SK-N-SH (cell line): ENCODE data around the gene IL1RL2. TPM values are rescaled to one million over a fixed set of nuclear protein-coding genes. Genes with fewer than 3 reads are reported as not detected.

ENCODE experiments used
- CTCF ChIA-PET: fragments of 300-600, 350-600 bp; formaldehyde crosslinking; extraction: SDS; loops from one replicate; lab custom pipeline; 2021; lab: Yijun Ruan, JAX
- POLR2A ChIA-PET: fragments of 350-600 bp; sonication (Branson Sonifier 250); formaldehyde crosslinking; extraction: SDS; loops from one replicate; lab custom pipeline; 2020; ENCODE audit warnings: antibody characterized with exemption, inconsistent platforms; lab: Yijun Ruan, JAX
- DNase-seq: peaks from one replicate; pipeline ENCODE4 v3.0.0; 2012
- H2AFZ ChIP-seq: fragments of 200-600 bp; sonication (generic); 2 replicates; pipeline ENCODE4 v1.8.1; 2016; ENCODE audit warnings: antibody characterized with exemption, mild to moderate bottlenecking, low read depth
- H3F3A ChIP-seq: fragments of 200-600 bp; sonication (generic); replicated peaks from 2 replicates; pipeline ENCODE3; 2016; ENCODE audit warnings: antibody characterized with exemption, mild to moderate bottlenecking; ENCODE audit not compliant: insufficient read depth
- H3K27ac ChIP-seq, 2 experiments: fragments of 200-500 bp in 1 of 2; fragments of 200-600 bp in 1 of 2; sonication (Bioruptor generic) in 1 of 2; sonication (generic), shearing (Covaris generic) in 1 of 2; 2 replicates each; pipeline versions ENCODE4 v1.5.1 to v1.6.1; 2014 to 2016; ENCODE audit warnings: low read depth in 2 of 2, inconsistent platforms in 1 of 2, low read length in 1 of 2, mild to moderate bottlenecking in 1 of 2, mixed read lengths in 1 of 2
- H3K27me3 ChIP-seq: fragments of 200-600 bp; sonication (generic), shearing (Covaris generic); 2 replicates; pipeline ENCODE4 v1.6.1; 2016; ENCODE audit warnings: mixed run types; ENCODE audit not compliant: insufficient read depth
- H3K36me3 ChIP-seq, 2 experiments: fragments of 200-500 bp in 1 of 2; fragments of 200-600 bp in 1 of 2; sonication (Bioruptor generic) in 1 of 2; sonication (generic) in 1 of 2; replicated peaks in 1 of 2; 2 replicates each; pipeline versions ENCODE3 to v1.5.1; 2014 to 2016; ENCODE audit warnings: low read length in 1 of 2, mild to moderate bottlenecking in 1 of 2; ENCODE audit not compliant: insufficient read depth in 2 of 2, control insufficient read depth in 1 of 2
- H3K4me1 ChIP-seq, 2 experiments: fragments of 200-500 bp in 1 of 2; fragments of 200-600 bp in 1 of 2; sonication (Bioruptor generic) in 1 of 2; sonication (generic), shearing (Covaris generic) in 1 of 2; 2 replicates each; pipeline versions ENCODE4 v1.5.1 to v1.6.1; 2014 to 2016; ENCODE audit warnings: low read depth in 1 of 2, low read length in 1 of 2, mixed run types in 1 of 2; ENCODE audit not compliant: insufficient read depth in 2 of 2, control insufficient read depth in 1 of 2
- H3K4me2 ChIP-seq: fragments of 200-600 bp; sonication (generic), shearing (Covaris generic); 2 replicates; pipeline ENCODE4 v1.6.1; 2017; ENCODE audit warnings: mixed run types
- H3K4me3 ChIP-seq, 2 experiments: fragments of 200-500 bp in 1 of 2; fragments of 200-600 bp in 1 of 2; sonication (Bioruptor generic) in 1 of 2; sonication (generic), shearing (Covaris generic) in 1 of 2; 2 replicates each; pipeline versions ENCODE4 v1.5.1 to v1.8.1; 2014 to 2016; ENCODE audit warnings: low read depth in 2 of 2, inconsistent platforms in 1 of 2, low read length in 1 of 2, mild to moderate bottlenecking in 1 of 2, mixed read lengths in 1 of 2, moderate library complexity in 1 of 2
- H3K79me2 ChIP-seq: fragments of 200-600 bp; sonication (generic); 2 replicates; pipeline ENCODE4 v1.8.1; 2017; ENCODE audit warnings: mild to moderate bottlenecking; ENCODE audit not compliant: insufficient read depth
- H3K9ac ChIP-seq: fragments of 200-600 bp; sonication (generic); 2 replicates; pipeline ENCODE4 v1.6.1; 2017; ENCODE audit warnings: mixed run types
- H3K9me2 ChIP-seq: fragments of 200-600 bp; sonication (generic); 2 replicates; pipeline ENCODE4 v1.6.1; 2017; ENCODE audit warnings: mixed run types
- H3K9me3 ChIP-seq: fragments of 200-600 bp; sonication (generic); 2 replicates; pipeline ENCODE4 v1.6.1; 2017; ENCODE audit warnings: mixed run types, mild to moderate bottlenecking, moderate library complexity
- H4K20me1 ChIP-seq: fragments of 200-600 bp; sonication (generic); 2 replicates; pipeline ENCODE4 v1.6.1; 2017; ENCODE audit warnings: mild to moderate bottlenecking, mixed run types; ENCODE audit not compliant: insufficient read depth
- CTCF ChIP-seq: fragments of 200-600 bp; sonication (generic); IDR thresholded peaks from 2 replicates; pipeline ENCODE4 v1.6.1; 2017; ENCODE audit warnings: antibody characterized with exemption, mild to moderate bottlenecking, moderate library complexity
- ELF1 ChIP-seq: IDR thresholded peaks from 2 replicates; pipeline ENCODE4 v1.4.0; 2012
- EP300 ChIP-seq, 2 experiments: IDR thresholded peaks; 2 replicates each; pipeline versions ENCODE4 v1.4.0 to v1.6.1; 2012; ENCODE audit warnings: borderline replicate concordance in 1 of 2, low read depth in 1 of 2, low read length in 1 of 2
- GATA2 ChIP-seq: sonication (generic); formaldehyde crosslinking; IDR thresholded peaks from 2 replicates; pipeline ENCODE4 v1.5.0; 2020; ENCODE audit warnings: mild to moderate bottlenecking, missing genetic modification reagents
- JUND ChIP-seq: IDR thresholded peaks from 2 replicates; pipeline ENCODE4 v1.4.0; 2012
- MEF2A ChIP-seq: IDR thresholded peaks from 2 replicates; pipeline ENCODE4 v1.4.0; 2012; ENCODE audit warnings: low read depth, borderline replicate concordance
- MXI1 ChIP-seq: IDR thresholded peaks from 2 replicates; pipeline ENCODE4 v1.6.1; 2012; ENCODE audit warnings: mild to moderate bottlenecking, low read depth, low read length, improper control_type of control experiment
- NFIC ChIP-seq: IDR thresholded peaks from 2 replicates; pipeline ENCODE4 v1.4.0; 2012; ENCODE audit warnings: borderline replicate concordance
- RAD21 ChIP-seq: IDR thresholded peaks from 2 replicates; pipeline ENCODE4 v1.6.1; 2012; ENCODE audit warnings: mild to moderate bottlenecking, low read length
- RFX5 ChIP-seq: IDR thresholded peaks from 2 replicates; pipeline ENCODE4 v1.6.1; 2012; ENCODE audit warnings: mild to moderate bottlenecking, improper control_type of control experiment, low read length
- RXRA ChIP-seq: IDR thresholded peaks from 2 replicates; pipeline ENCODE4 v1.4.0; 2012; ENCODE audit warnings: low read depth, mild to moderate bottlenecking, borderline replicate concordance
- TAF1 ChIP-seq: IDR thresholded peaks from 2 replicates; pipeline ENCODE4 v1.6.1; 2012; ENCODE audit warnings: low read depth, mild to moderate bottlenecking, low read length, moderate library complexity, borderline replicate concordance
- TEAD4 ChIP-seq: IDR thresholded peaks from 2 replicates; pipeline ENCODE4 v1.4.0; 2012; ENCODE audit warnings: mild to moderate bottlenecking, borderline replicate concordance; ENCODE audit not compliant: insufficient read depth
- YY1 ChIP-seq: IDR thresholded peaks from 2 replicates; pipeline ENCODE4 v1.4.0; 2012; ENCODE audit warnings: low read depth, mild to moderate bottlenecking
- ZBTB33 ChIP-seq: IDR thresholded peaks from 2 replicates; pipeline ENCODE4 v1.4.0; 2012; ENCODE audit warnings: low read depth, borderline replicate concordance
- WGBS: methylation state at CpG from one replicate; pipeline ENCODE4 v1.1.6; 2017; ENCODE audit warnings: low lambda C conversion rate; 5-methylcytosine and 5-hydroxymethylcytosine counted together
- polyA plus RNA-seq, 3 experiments: library from polyadenylated mRNA; depleted of rRNA; stranded (reverse); fragments of >200 nt; gene quantifications; 2 replicates each; pipeline ENCODE4 v1.2.3, GENCODE V29; 2012
- TF ChIP-seq, protein P1 (sequence below): fragments of 150-350 bp; IDR thresholded peaks from 2 replicates; pipeline ENCODE4 v1.6.1; 2016; ENCODE audit warnings: mild to moderate bottlenecking, low read depth, low read length

The IL1RL2 gene
- polyA plus RNA-seq, 1 of the 3 experiments (the other 2 are of a cell fraction): 0.05 TPM

- H3K27ac ChIP-seq: no peak overlapping the region
- 62% methylated on average over 5 of the region's 5 CpGs for WGBS
- ChIA-PET CTCF (no interaction called here), POLR2A (no interaction called here)
- H3K79me2 ChIP-seq: no peaks in the 10 kb centered on the region
- H4K20me1 ChIP-seq: no peaks in the 10 kb centered on the region
- H3K9me3 ChIP-seq: no peaks in the 10 kb centered on the region
- H3K9ac ChIP-seq: no peak overlapping the region
- H3K4me1 ChIP-seq: no peaks in the 10 kb centered on the region
- no peaks in the 10 kb centered on the region for H3F3A ChIP-seq
- DNase-seq: no peak
- no peak overlapping the region for H3K4me3 ChIP-seq
- H3K4me2 ChIP-seq: no peak overlapping the region
- no peaks in the 10 kb centered on the region for H3K9me2 ChIP-seq
- H3K27me3 ChIP-seq: no peaks in the 10 kb centered on the region
- no peak overlapping the region for H2AFZ ChIP-seq
- H3K36me3 ChIP-seq: peaks cover 10 to 42% of the 10 kb centered on the region in 2 experiments
- no peak for TF ChIP-seq MEF2A
- no peak for TF ChIP-seq TEAD4
- no peak for TF ChIP-seq NFIC
- TF ChIP-seq RFX5: no peak
- TF ChIP-seq MXI1: no peak
- TF ChIP-seq, all 33 proteins: peak for 0
Observed at GRCh38 chr2:102171946-102172345, 14.9 kb upstream of the IL1RL2 start.

DNA sequence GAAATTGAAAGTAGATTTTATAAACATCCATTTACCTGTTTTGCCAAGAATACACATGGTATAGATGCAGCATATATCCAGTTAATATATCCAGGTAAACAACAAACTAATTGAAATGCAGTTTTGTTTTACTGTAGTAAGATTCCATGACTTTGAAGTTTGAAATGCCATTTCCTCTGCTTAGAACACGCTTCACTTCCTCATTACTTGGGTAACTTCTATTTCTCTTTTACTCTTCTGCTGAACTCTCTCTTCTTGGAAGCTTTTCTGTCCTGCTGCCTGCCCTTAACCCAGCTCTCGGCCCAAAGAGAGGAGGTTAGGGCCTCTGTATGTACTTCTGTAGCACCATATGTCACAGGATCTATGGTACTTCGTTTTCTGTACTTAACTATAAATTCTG is 14.1 kb upstream of the IL1RL2 start:
- no peak overlapping the region for H3K27ac ChIP-seq
- no peak for DNase-seq
- peaks cover 10 to 42% of the 10 kb centered on the region in 2 experiments for H3K36me3 ChIP-seq
- ChIA-PET POLR2A (no interaction called here), CTCF (no interaction called here)
- H3K27me3 ChIP-seq: no peaks in the 10 kb centered on the region
- no peak overlapping the region for H3K4me3 ChIP-seq
- TF ChIP-seq ELF1 (no peak), CTCF (no peak), TEAD4 (no peak), MXI1 (no peak), JUND (no peak), YY1 (no peak), EP300 (IDR thresholded peaks at IDR 0.05; ENCODE audit: borderline replicate concordance in 1 of 2, low read depth in 1 of 2, low read length in 1 of 2) (no peak), RXRA (no peak), TAF1 (no peak), RAD21 (no peak), GATA2 (CRISPR knock-in tag) (no peak), ZBTB33 (no peak)
- TF ChIP-seq, protein P1, sequence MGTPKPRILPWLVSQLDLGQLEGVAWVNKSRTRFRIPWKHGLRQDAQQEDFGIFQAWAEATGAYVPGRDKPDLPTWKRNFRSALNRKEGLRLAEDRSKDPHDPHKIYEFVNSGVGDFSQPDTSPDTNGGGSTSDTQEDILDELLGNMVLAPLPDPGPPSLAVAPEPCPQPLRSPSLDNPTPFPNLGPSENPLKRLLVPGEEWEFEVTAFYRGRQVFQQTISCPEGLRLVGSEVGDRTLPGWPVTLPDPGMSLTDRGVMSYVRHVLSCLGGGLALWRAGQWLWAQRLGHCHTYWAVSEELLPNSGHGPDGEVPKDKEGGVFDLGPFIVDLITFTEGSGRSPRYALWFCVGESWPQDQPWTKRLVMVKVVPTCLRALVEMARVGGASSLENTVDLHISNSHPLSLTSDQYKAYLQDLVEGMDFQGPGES: no peak
- H4K20me1 ChIP-seq: no peaks in the 10 kb centered on the region
- 56% methylated on average over 3 of the region's 3 CpGs for WGBS
- no peak overlapping the region for H2AFZ ChIP-seq
- H3K9me3 ChIP-seq: no peaks in the 10 kb centered on the region
- no peaks in the 10 kb centered on the region for H3K9me2 ChIP-seq
- H3K79me2 ChIP-seq: no peaks in the 10 kb centered on the region
- H3K9ac ChIP-seq: no peak overlapping the region
- H3F3A ChIP-seq: no peaks in the 10 kb centered on the region
- H3K4me2 ChIP-seq: no peak overlapping the region
- no peaks in the 10 kb centered on the region for H3K4me1 ChIP-seq
